Measurements from ENCODE around the gene AKAP6. TPM values are rescaled to one million over a fixed set of nuclear protein-coding genes. Genes with fewer than 3 reads are reported as not detected.

The AKAP6 gene
- total and polyA plus RNA-seq, 2 of the 8 experiments (the other 6 are each of a cell fraction or from before 2014, with no cell fraction given), result 0.09 to 0.89 TPM

DNA sequence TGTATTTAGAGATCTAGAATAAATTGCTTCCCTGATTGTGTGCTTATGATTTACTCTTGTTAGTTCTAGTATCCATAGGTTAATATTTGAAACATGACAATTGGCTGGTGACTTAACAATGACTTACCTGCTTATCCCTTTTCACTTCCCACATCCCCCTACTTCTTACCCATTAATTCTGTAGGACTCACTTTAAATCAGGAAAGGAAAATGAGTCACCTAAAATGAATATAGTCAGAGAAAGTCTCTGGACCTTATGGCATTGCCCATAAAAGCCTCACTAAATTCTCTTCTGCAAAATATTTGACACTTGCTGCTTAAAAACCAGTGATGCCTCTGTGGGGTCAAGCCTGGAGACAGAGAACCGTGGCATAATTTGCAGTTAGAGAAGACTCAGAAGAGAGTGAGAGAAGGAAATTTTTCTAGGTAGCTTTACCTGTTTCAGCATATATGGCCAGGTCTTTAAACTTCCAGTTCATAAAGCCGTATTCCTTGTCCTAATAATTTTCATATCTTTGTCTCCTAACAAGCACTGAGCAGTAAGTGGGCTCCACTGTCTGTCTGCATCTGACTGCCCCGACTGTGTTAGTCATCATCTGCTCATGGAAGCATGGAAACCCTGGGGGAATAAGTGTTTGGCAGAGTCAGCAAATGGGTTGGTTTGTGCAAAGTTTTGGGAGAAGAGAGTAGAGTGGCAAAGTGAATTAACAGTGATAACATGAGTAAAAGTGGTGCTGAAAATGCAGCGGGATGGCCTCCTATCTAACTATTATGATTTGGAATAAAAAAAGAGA lies 294.4 kb downstream of the AKAP6 start:
- DNase-seq (ENCODE audit: low read depth in 1 of 2, low spot score in 2 of 2), result no peak
- no peaks in the 10 kb centered on the region for H3K4me1 ChIP-seq (replicated peaks in 1 of 4; ENCODE audit: control insufficient read depth in 3 of 4, insufficient read depth in 4 of 4, low read length in 3 of 4)
- H3K4me2 ChIP-seq (ENCODE audit: insufficient read depth in 1 of 2, low read depth in 2 of 2, low read length in 2 of 2), result no peak overlapping the region
- 95% methylated on average over 4 of the region's 4 CpGs; no CpG with 5 or more reads in 1 of the 2 experiments for WGBS, 2 experiments (ENCODE audit: extremely low coverage in 1 of 2, insufficient coverage in 1 of 2, insufficient read length in 1 of 2, insufficient replicate concordance in 2 of 2, low coverage in 1 of 2, low lambda C conversion rate in 2 of 2, missing lambda C conversion rate in 1 of 2)
- H2BK15ac ChIP-seq (ENCODE audit: low read length), result no peak overlapping the region
- no peaks in the 10 kb centered on the region for H3K9me3 ChIP-seq (ENCODE audit: insufficient read depth in 2 of 2, low read depth in 1 of 2, low read length in 1 of 2)
- no peak overlapping the region for H4K5ac ChIP-seq (ENCODE audit: insufficient read length, low read depth, low read length)
- CTCF ChIA-PET (ENCODE audit: partially characterized antibody), result no interaction called here
- no peak overlapping the region for H2BK12ac ChIP-seq (ENCODE audit: low read depth, low read length)
- no peaks in the 10 kb centered on the region for H3K79me1 ChIP-seq (ENCODE audit: low read depth, low read length)
- H4K20me1 ChIP-seq (replicated peaks in 1 of 2; ENCODE audit: control insufficient read depth in 1 of 2, insufficient read depth in 2 of 2, low read length in 2 of 2), result no peaks in the 10 kb centered on the region
- no peaks in the 10 kb centered on the region for H3K27me3 ChIP-seq (replicated peaks in 1 of 4; ENCODE audit: control insufficient read depth in 3 of 4, extremely low read depth in 1 of 4, insufficient read depth in 3 of 4, low read length in 3 of 4)
- no peak for TF ChIP-seq TAF7 (optimal IDR thresholded peaks at IDR 0.05; ENCODE audit: borderline replicate concordance, low read depth, low read length)
- TF ChIP-seq JUN (IDR thresholded peaks at IDR 0.05; ENCODE audit: low read depth, low read length), result no peak
- no peak for TF ChIP-seq HDAC6 (IDR thresholded peaks at IDR 0.05; ENCODE audit: low read depth, low read length)
- H3K27ac ChIP-seq (ENCODE audit: low read depth, low read length), result no peak overlapping the region
- H3K23ac ChIP-seq (ENCODE audit: insufficient read length), result no peak overlapping the region
- FAIRE-seq, result no peak
- H2BK5ac ChIP-seq (ENCODE audit: low read depth, low read length), result no peak overlapping the region
- no peak overlapping the region for H3K14ac ChIP-seq (ENCODE audit: insufficient read length)
- H2BK20ac ChIP-seq (ENCODE audit: low read length), result no peak overlapping the region
- no peaks in the 10 kb centered on the region for H3K23me2 ChIP-seq (ENCODE audit: low read depth, low read length)
- no peaks in the 10 kb centered on the region for H3K36me3 ChIP-seq (ENCODE audit: control insufficient read depth in 2 of 4, insufficient read depth in 4 of 4, low read length in 3 of 4)
- no peak overlapping the region for H4K91ac ChIP-seq (replicated peaks; ENCODE audit: insufficient read length, low read length)
- H3K18ac ChIP-seq (ENCODE audit: extremely low read depth, low read length), result no peak overlapping the region
- no peak overlapping the region for H2AFZ ChIP-seq (ENCODE audit: low read length)
- H3K56ac ChIP-seq (replicated peaks; ENCODE audit: insufficient read length, low read depth, low read length), result no peak overlapping the region
- H3K79me2 ChIP-seq (ENCODE audit: control insufficient read depth in 1 of 2, insufficient read depth in 2 of 2, low read length in 2 of 2), result no peaks in the 10 kb centered on the region
- H3K9ac ChIP-seq (replicated peaks in 1 of 4; ENCODE audit: extremely low read depth in 1 of 4, low read depth in 3 of 4, low read length in 3 of 4), result no peak overlapping the region
- no peak overlapping the region for H2BK120ac ChIP-seq (replicated peaks; ENCODE audit: low read depth, low read length)
- no peak overlapping the region for H3K4me3 ChIP-seq (ENCODE audit: extremely low read depth in 1 of 4, insufficient read depth in 2 of 4, low read depth in 3 of 4, low read length in 4 of 4)
- H3K4ac ChIP-seq (replicated peaks; ENCODE audit: insufficient read length, low read depth, low read length), result no peak overlapping the region
- H2AK5ac ChIP-seq (ENCODE audit: low read depth, low read length), result no peak overlapping the region
- no peak overlapping the region for H4K8ac ChIP-seq (ENCODE audit: extremely low read depth, insufficient read depth, low read length)
- POLR2A ChIA-PET (ENCODE audit: partially characterized antibody), result no interaction called here
